GM19452 (cell line): ENCODE data around the gene PABPC4L.
"Not testable (repeated sequence)": the region's sequence is repeated elsewhere in the genome, so short reads cannot be mapped to it uniquely, and the experiment has no call there.

Source experiments
- ATAC-seq: cut with Tn5 transposase; IDR thresholded peaks from one replicate; pipeline ENCODE4 v1.9.1; 2021; ENCODE audit not compliant: unreplicated experiment

PABPC4L gene

GRCh38 chr4:134201216-134202161 is at the start of gene PABPC4L:
TSS of gene PABPC4L (minus strand) at chr4:134201789. CDS start at chr4:134201019, 770 bp downstream.
- no peak for ATAC-seq

GRCh38 chr4:134251322-134251721 is 49.7 kb upstream of the PABPC4L start:
- no peak for ATAC-seq

- no peak for ATAC-seq
These were observed 42.4 kb upstream of the PABPC4L start for GRCh38 chr4:134243742-134244713.

GRCh38 chr4:134219043-134219442 is 17.5 kb upstream of the PABPC4L start:
- no peak for ATAC-seq

- ATAC-seq, result no peak
These were observed 14.8 kb upstream of the PABPC4L start for GRCh38 chr4:134216411-134216810.

- no peak for ATAC-seq
These were observed 14.2 kb upstream of the PABPC4L start for GRCh38 chr4:134215620-134216344.

- ATAC-seq, result not testable (repeated sequence)
These were observed 6.4 kb upstream of the PABPC4L start for GRCh38 chr4:134207955-134208354.

- ATAC-seq, result no peak
These were observed 772 bp upstream of the PABPC4L start for GRCh38 chr4:134202166-134202956.

- no peak for ATAC-seq
These were observed 776 bp downstream of the PABPC4L start for GRCh38 chr4:134200811-134201215.

GRCh38 chr4:134189949-134190348 is 11.6 kb downstream of the PABPC4L start:
- ATAC-seq, result no peak

- no peak for ATAC-seq
These were observed 12.1 kb downstream of the PABPC4L start for GRCh38 chr4:134189480-134189879.

- no peak for ATAC-seq
These were observed 22.9 kb downstream of the PABPC4L start for GRCh38 chr4:134178706-134179105.

GRCh38 chr4:134174271-134174670 is 27.3 kb downstream of the PABPC4L start:
- no peak for ATAC-seq

- no peak for ATAC-seq
These were observed 41.4 kb downstream of the PABPC4L start for GRCh38 chr4:134160211-134160610.

GRCh38 chr4:134154097-134154496 is 47.5 kb downstream of the PABPC4L start:
- ATAC-seq, result no peak

- no peak for ATAC-seq
These were observed 53.6 kb downstream of the PABPC4L start for GRCh38 chr4:134147941-134148340.
